Neural progenitor cell (in vitro differentiated cells): ENCODE measurements around the gene TATDN2.

Source experiments
- EZH2 ChIP-seq: fragments of 200-600 bp; sonication (generic); IDR thresholded peaks from 2 replicates; pipeline ENCODE4 v1.6.1; 2017; ENCODE audit warnings: antibody characterized with exemption, mild to moderate bottlenecking, moderate library complexity
- EZH2phosphoT487 ChIP-seq: fragments of 200-600 bp; sonication (generic); IDR thresholded peaks from 2 replicates; pipeline ENCODE4 v1.6.1; 2017; ENCODE audit warnings: antibody characterized with exemption
- TF ChIP-seq, protein P1 (sequence below): fragments of 200-600 bp; sonication (generic); IDR thresholded peaks from 2 replicates; pipeline ENCODE4 v1.5.1; 2017; ENCODE audit warnings: antibody characterized with exemption, mild to moderate bottlenecking

GRCh38 chr3:10263646-10264363, 15.5 kb downstream of the TATDN2 start:
- TF ChIP-seq, protein P1, sequence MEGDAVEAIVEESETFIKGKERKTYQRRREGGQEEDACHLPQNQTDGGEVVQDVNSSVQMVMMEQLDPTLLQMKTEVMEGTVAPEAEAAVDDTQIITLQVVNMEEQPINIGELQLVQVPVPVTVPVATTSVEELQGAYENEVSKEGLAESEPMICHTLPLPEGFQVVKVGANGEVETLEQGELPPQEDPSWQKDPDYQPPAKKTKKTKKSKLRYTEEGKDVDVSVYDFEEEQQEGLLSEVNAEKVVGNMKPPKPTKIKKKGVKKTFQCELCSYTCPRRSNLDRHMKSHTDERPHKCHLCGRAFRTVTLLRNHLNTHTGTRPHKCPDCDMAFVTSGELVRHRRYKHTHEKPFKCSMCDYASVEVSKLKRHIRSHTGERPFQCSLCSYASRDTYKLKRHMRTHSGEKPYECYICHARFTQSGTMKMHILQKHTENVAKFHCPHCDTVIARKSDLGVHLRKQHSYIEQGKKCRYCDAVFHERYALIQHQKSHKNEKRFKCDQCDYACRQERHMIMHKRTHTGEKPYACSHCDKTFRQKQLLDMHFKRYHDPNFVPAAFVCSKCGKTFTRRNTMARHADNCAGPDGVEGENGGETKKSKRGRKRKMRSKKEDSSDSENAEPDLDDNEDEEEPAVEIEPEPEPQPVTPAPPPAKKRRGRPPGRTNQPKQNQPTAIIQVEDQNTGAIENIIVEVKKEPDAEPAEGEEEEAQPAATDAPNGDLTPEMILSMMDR: peak; percentile 55
- TF ChIP-seq EZH2 (no peak), EZH2phosphoT487 (no peak)
